Bone marrow (tissue), 2 donors: Measurements from ENCODE around the gene RANBP17.

Experiments used
- DNase-seq, 2 donors: peaks; one replicate each; lab custom pipeline; 2025; lab: John Stamatoyannopoulos, UW

Gene RANBP17

GRCh38 chr5:171317230-171317629 is 455.4 kb downstream of the RANBP17 start:
- DNase-seq, result no peak

GRCh38 chr5:171318026-171318425 is 456.2 kb downstream of the RANBP17 start:
- no peak for DNase-seq

- DNase-seq, result no peak
Measured at GRCh38 chr5:171321447-171321846, 459.6 kb downstream of the RANBP17 start.

- no peak for DNase-seq
Measured at GRCh38 chr5:171322527-171322926, 460.7 kb downstream of the RANBP17 start.

- DNase-seq, result no peak
Measured at GRCh38 chr5:171323007-171323406, 461.2 kb downstream of the RANBP17 start.

- DNase-seq, result no peak
Measured at GRCh38 chr5:171323806-171324632, 462.2 kb downstream of the RANBP17 start.

GRCh38 chr5:171330021-171330420 is 468.2 kb downstream of the RANBP17 start:
- no peak for DNase-seq

- no peak for DNase-seq
Measured at GRCh38 chr5:171335616-171336015, 473.8 kb downstream of the RANBP17 start.

- no peak for DNase-seq
Measured at GRCh38 chr5:171336521-171337209, 474.8 kb downstream of the RANBP17 start.

- no peak for DNase-seq
Measured at GRCh38 chr5:171337210-171337569, 475.4 kb downstream of the RANBP17 start.

- no peak for DNase-seq
Measured at GRCh38 chr5:171340042-171340441, 478.2 kb downstream of the RANBP17 start.

- no peak for DNase-seq
Measured at GRCh38 chr5:171340491-171340890, 478.7 kb downstream of the RANBP17 start.

- peak in 1 of 2 donors; percentile 40 for DNase-seq
Measured at GRCh38 chr5:171342362-171343111, 480.7 kb downstream of the RANBP17 start.

GRCh38 chr5:171344936-171345608 is 483.3 kb downstream of the RANBP17 start:
- no peak for DNase-seq
